HCT116 (cell line): ENCODE data around the gene ROBO1. TPM values are rescaled to one million over a fixed set of nuclear protein-coding genes. Genes with fewer than 3 reads are reported as not detected.

Experiments used
- ATAC-seq: fragments of 200-7000 bp; cut with Tn5 transposase; 2 replicates; pipeline ENCODE4 v1.9.1; 2020; ENCODE audit warnings: mild to moderate bottlenecking, moderate library complexity
- BruUV-seq: library from RNA; stranded (reverse); fragments of 400-500 nt; replicated peaks from 2 replicates; lab custom pipeline; 2021; lab: Mats Ljungman, UMichigan
- CTCF ChIA-PET: fragments of 300-600 bp; sonication (Branson Sonifier 250); formaldehyde crosslinking; loops from one replicate; lab custom pipeline; 2021; ENCODE audit warnings: antibody characterized with exemption; lab: Charles Lee
- POLR2A ChIA-PET: fragments of 300-600, 350-600 bp; sonication (Branson Sonifier 250); formaldehyde crosslinking; loops from one replicate; lab custom pipeline; 2021; ENCODE audit warnings: antibody characterized with exemption; lab: Charles Lee
- RAD21 ChIA-PET, 2 experiments: fragments of 300-600 bp; sonication (Branson Sonifier 250); formaldehyde crosslinking; loops; one replicate each; lab custom pipeline; 2023; ENCODE audit warnings: low total read pairs in 2 of 2; ENCODE audit not compliant: uncharacterized antibody in 2 of 2, unreplicated experiment in 2 of 2, low non-redundant PET in 1 of 2; lab: Charles Lee
- DNase-seq: peaks from one replicate; pipeline ENCODE4 v3.0.0-alpha.2; 2010; ENCODE audit warnings: low read depth, low spot score
- H2AFZ ChIP-seq: fragments of 200-600 bp; shearing (Covaris generic), sonication (generic); 2 replicates; pipeline ENCODE4 v1.6.1; 2017; ENCODE audit warnings: low read depth, mixed run types, mixed read lengths, antibody characterized with exemption, low read length; ENCODE audit not compliant: poor library complexity, severe bottlenecking
- H3K27ac ChIP-seq: 2 replicates; pipeline ENCODE4 v1.5.1; 2012; ENCODE audit warnings: low read depth, low read length
- H3K27me3 ChIP-seq: fragments of 200-600 bp; sonication (generic); 2 replicates; pipeline ENCODE4 v1.6.1; 2016; ENCODE audit warnings: mixed run types, low read length, mixed read lengths; ENCODE audit not compliant: insufficient read depth
- H3K36me3 ChIP-seq, 2 experiments: fragments of 200-500 bp in 1 of 2; fragments of 200-600 bp in 1 of 2; sonication (Bioruptor generic) in 1 of 2; sonication (generic) in 1 of 2; 2 replicates each; pipeline versions ENCODE4 v1.5.1 to v1.6.1; 2014 to 2016; ENCODE audit warnings: low read length in 2 of 2, inconsistent platforms in 1 of 2, mixed read lengths in 1 of 2, mixed run types in 1 of 2; ENCODE audit not compliant: insufficient read depth in 2 of 2, control insufficient read depth in 1 of 2
- H3K4me1 ChIP-seq, 2 experiments: fragments of 200-600 bp in 1 of 2; sonication (generic) in 1 of 2; 2 replicates each; pipeline versions ENCODE4 v1.5.1 to v1.6.1; 2012 to 2017; ENCODE audit warnings: low read length in 2 of 2, inconsistent platforms in 1 of 2, mild to moderate bottlenecking in 1 of 2, mixed read lengths in 1 of 2, mixed run types in 1 of 2, moderate library complexity in 1 of 2; ENCODE audit not compliant: insufficient read depth in 2 of 2, control insufficient read depth in 1 of 2
- H3K4me2 ChIP-seq: fragments of 200-600 bp; sonication (generic); 2 replicates; pipeline ENCODE4 v1.6.1; 2017; ENCODE audit warnings: mixed run types, low read length, mixed read lengths
- H3K4me3 ChIP-seq, 2 experiments: fragments of 200-600 bp in 1 of 2; sonication (generic) in 1 of 2; replicated peaks in 1 of 2; 2 replicates each; pipeline ENCODE4 v1.5.1; 2011 to 2016; ENCODE audit warnings: low read length in 2 of 2, control low read depth in 1 of 2, low read depth in 1 of 2, mild to moderate bottlenecking in 1 of 2, mixed read lengths in 1 of 2, mixed run types in 1 of 2
- H3K79me2 ChIP-seq: fragments of 200-600 bp; sonication (generic); 2 replicates; pipeline ENCODE4 v1.6.1; 2017; ENCODE audit warnings: mild to moderate bottlenecking, mixed run types, low read length, moderate library complexity, mixed read lengths; ENCODE audit not compliant: insufficient read depth
- H3K9ac ChIP-seq: fragments of 200-600 bp; sonication (generic); 2 replicates; pipeline ENCODE4 v1.6.1; 2016; ENCODE audit warnings: low read length, mixed read lengths
- H3K9me2 ChIP-seq: fragments of 200-600 bp; sonication (generic), shearing (Covaris generic); 2 replicates; pipeline ENCODE4 v1.6.1; 2017; ENCODE audit warnings: mixed run types, mild to moderate bottlenecking, moderate library complexity; ENCODE audit not compliant: insufficient read depth
- H3K9me3 ChIP-seq, 2 experiments: fragments of 200-500 bp in 1 of 2; fragments of 200-600 bp in 1 of 2; sonication (Bioruptor generic) in 1 of 2; sonication (generic) in 1 of 2; 2 replicates each; pipeline ENCODE4 v1.6.1; 2014 to 2017; ENCODE audit warnings: low read length in 2 of 2, mixed read lengths in 2 of 2, inconsistent platforms in 1 of 2, low read depth in 1 of 2, mild to moderate bottlenecking in 1 of 2, mixed run types in 1 of 2, moderate library complexity in 1 of 2; ENCODE audit not compliant: control insufficient read depth in 1 of 2, insufficient read depth in 1 of 2
- H4K20me1 ChIP-seq: fragments of 200-600 bp; sonication (generic), shearing (Covaris generic); 2 replicates; pipeline ENCODE4 v1.6.1; 2017; ENCODE audit warnings: mixed run types, mild to moderate bottlenecking, moderate library complexity; ENCODE audit not compliant: insufficient read depth
- CBX3 ChIP-seq: IDR thresholded peaks from 2 replicates; pipeline ENCODE4 v1.6.1; 2012; ENCODE audit warnings: low read depth
- CEBPB ChIP-seq: IDR thresholded peaks from 2 replicates; pipeline ENCODE4 v1.6.1; 2012; ENCODE audit warnings: low read depth
- CTCF ChIP-seq, 3 experiments: fragments of 200-600 bp in 1 of 3; sonication (generic) in 1 of 3; IDR thresholded peaks in 2 of 3; conservative IDR thresholded peaks in 1 of 3; 2 replicates each; pipeline ENCODE4 v1.5.1; 2012 to 2017; ENCODE audit warnings: low read depth in 2 of 3, low read length in 2 of 3, antibody characterized with exemption in 1 of 3, borderline replicate concordance in 1 of 3, control low read depth in 1 of 3, mild to moderate bottlenecking in 1 of 3, mixed read lengths in 1 of 3, mixed run types in 1 of 3, moderate library complexity in 1 of 3; ENCODE audit not compliant: insufficient read depth in 1 of 3
- EGR1 ChIP-seq: IDR thresholded peaks from 2 replicates; pipeline ENCODE4 v1.6.1; 2012; ENCODE audit warnings: low read depth
- EZH2 ChIP-seq: fragments of 200-600 bp; sonication (generic); IDR thresholded peaks from 2 replicates; pipeline ENCODE4 v1.6.1; 2017; ENCODE audit warnings: antibody characterized with exemption, mixed run types
- POLR2A ChIP-seq: IDR thresholded peaks from 2 replicates; pipeline ENCODE4 v1.7.0; 2011; ENCODE audit warnings: borderline replicate concordance; ENCODE audit not compliant: insufficient read depth, insufficient read length; ENCODE audit errors: extremely low read depth
- POLR2AphosphoS5 ChIP-seq: IDR thresholded peaks from 2 replicates; pipeline ENCODE4 v1.6.1; 2011; ENCODE audit warnings: mild to moderate bottlenecking, low read depth, low read length, moderate library complexity
- RAD21 ChIP-seq: IDR thresholded peaks from 2 replicates; pipeline ENCODE4 v1.6.1; 2012; ENCODE audit warnings: low read depth, mild to moderate bottlenecking
- REST ChIP-seq: IDR thresholded peaks from 2 replicates; pipeline ENCODE4 v1.6.1; 2012; ENCODE audit warnings: low read depth
- SIN3A ChIP-seq: IDR thresholded peaks from 2 replicates; pipeline ENCODE4 v1.6.1; 2012; ENCODE audit warnings: low read depth
- SRF ChIP-seq: IDR thresholded peaks from 2 replicates; pipeline ENCODE4 v1.6.1; 2012; ENCODE audit warnings: low read depth
- TCF7L2 ChIP-seq: IDR thresholded peaks from 2 replicates; pipeline ENCODE4 v1.7.0; 2011; ENCODE audit warnings: borderline replicate concordance, inconsistent platforms; ENCODE audit not compliant: insufficient read depth, insufficient read length; ENCODE audit errors: extremely low read depth
- YY1 ChIP-seq: IDR thresholded peaks from 2 replicates; pipeline ENCODE4 v1.6.1; 2011; ENCODE audit warnings: low read length, low read depth, moderate library complexity, mild to moderate bottlenecking; ENCODE audit not compliant: insufficient replicate concordance; ENCODE audit errors: extremely low read depth
- intact Hi-C: fragments of 100-400 bp; cut with micrococcal nuclease; formaldehyde crosslinking; loops from 2 replicates; pipeline ENCODE4 v1.10.0; 2022
- total RNA-seq: library from RNA; stranded (reverse); gene quantifications from one replicate; pipeline ENCODE4 v1.2.1, GENCODE V29; 2021; ENCODE audit not compliant: unreplicated experiment
- TF ChIP-seq, protein P1 (sequence below): IDR thresholded peaks from 2 replicates; pipeline ENCODE4 v1.6.1; 2012
- TF ChIP-seq, protein P2 (sequence below): IDR thresholded peaks from 2 replicates; pipeline ENCODE4 v1.6.1; 2011; ENCODE audit warnings: mild to moderate bottlenecking, low read length, moderate library complexity; ENCODE audit not compliant: insufficient replicate concordance; ENCODE audit errors: extremely low read depth

Gene ROBO1
- total RNA-seq, 1 experiment from 2014 or later = 0.27 TPM

DNA sequence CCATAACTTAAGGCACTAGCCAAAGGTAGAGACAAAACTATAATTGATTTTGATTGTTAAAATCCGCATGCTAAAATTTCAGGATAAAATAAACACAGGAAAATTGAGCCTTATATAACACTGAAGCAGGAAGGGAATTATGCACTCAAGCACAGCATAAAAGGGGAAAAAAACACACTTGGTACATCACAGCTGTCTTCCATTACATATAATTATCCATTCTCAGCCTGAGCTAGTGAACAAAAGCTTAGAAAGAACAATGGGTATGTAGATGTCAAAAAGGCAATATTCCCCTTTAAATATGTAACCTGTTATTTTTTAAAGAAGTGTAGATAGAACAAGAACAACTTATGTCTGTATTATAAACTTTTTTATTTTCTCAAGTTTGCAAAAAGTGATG is 899.2 kb downstream of the ROBO1 start:
- Histone ChIP-seq H3K4me2 (no peak overlapping the region), H2AFZ (no peak overlapping the region), H3K9me2 (no peaks in the 10 kb centered on the region), H3K9ac (no peak overlapping the region), H3K27me3 (no peaks in the 10 kb centered on the region), H3K79me2 (no peaks in the 10 kb centered on the region), H3K27ac (no peak overlapping the region), H4K20me1 (no peaks in the 10 kb centered on the region), H3K9me3 (peaks cover 0 to 20% of the 10 kb centered on the region in 2 experiments; a peak in 3 of 4 replicates), H3K36me3 (no peaks in the 10 kb centered on the region), H3K4me1 (no peaks in the 10 kb centered on the region), H3K4me3 (no peak overlapping the region)
- ChIA-PET POLR2A (no interaction called here), RAD21 (no interaction called here), CTCF (no interaction called here)
- no peak for DNase-seq
- BruUV-seq = no TSS peak
- ATAC-seq = no peak
- TF ChIP-seq POLR2AphosphoS5 = no peak
- TF ChIP-seq RAD21 = no peak
- TF ChIP-seq POLR2A = no peak
- no peak for TF ChIP-seq EZH2
- TF ChIP-seq CBX3 = no peak
- no peak for TF ChIP-seq YY1
- TF ChIP-seq, protein P1, sequence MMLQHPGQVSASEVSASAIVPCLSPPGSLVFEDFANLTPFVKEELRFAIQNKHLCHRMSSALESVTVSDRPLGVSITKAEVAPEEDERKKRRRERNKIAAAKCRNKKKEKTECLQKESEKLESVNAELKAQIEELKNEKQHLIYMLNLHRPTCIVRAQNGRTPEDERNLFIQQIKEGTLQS = no peak
- no peak for TF ChIP-seq CTCF (IDR thresholded peaks at IDR 0.05 in 2 of 3, conservative IDR thresholded peaks at IDR 0.05 in 1 of 3; ENCODE audit: borderline replicate concordance in 1 of 3, insufficient read depth in 1 of 3, low read depth in 2 of 3, low read length in 2 of 3)
- no peak for TF ChIP-seq CEBPB
- TF ChIP-seq TCF7L2 = no peak
- no peak for TF ChIP-seq SRF
- TF ChIP-seq SIN3A = no peak
- TF ChIP-seq REST = no peak
- TF ChIP-seq EGR1 = no peak
- TF ChIP-seq, protein P2, sequence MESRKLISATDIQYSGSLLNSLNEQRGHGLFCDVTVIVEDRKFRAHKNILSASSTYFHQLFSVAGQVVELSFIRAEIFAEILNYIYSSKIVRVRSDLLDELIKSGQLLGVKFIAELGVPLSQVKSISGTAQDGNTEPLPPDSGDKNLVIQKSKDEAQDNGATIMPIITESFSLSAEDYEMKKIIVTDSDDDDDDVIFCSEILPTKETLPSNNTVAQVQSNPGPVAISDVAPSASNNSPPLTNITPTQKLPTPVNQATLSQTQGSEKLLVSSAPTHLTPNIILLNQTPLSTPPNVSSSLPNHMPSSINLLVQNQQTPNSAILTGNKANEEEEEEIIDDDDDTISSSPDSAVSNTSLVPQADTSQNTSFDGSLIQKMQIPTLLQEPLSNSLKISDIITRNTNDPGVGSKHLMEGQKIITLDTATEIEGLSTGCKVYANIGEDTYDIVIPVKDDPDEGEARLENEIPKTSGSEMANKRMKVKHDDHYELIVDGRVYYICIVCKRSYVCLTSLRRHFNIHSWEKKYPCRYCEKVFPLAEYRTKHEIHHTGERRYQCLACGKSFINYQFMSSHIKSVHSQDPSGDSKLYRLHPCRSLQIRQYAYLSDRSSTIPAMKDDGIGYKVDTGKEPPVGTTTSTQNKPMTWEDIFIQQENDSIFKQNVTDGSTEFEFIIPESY = no peak
- intact Hi-C loops = no loop called here
